Measurements from ENCODE around the gene FMN2.

FMN2 gene

GRCh38 chr1:240462277-240462676, 370.6 kb downstream of the FMN2 start:
- DNase-seq: no peak

GRCh38 chr1:240462766-240463395, 371.2 kb downstream of the FMN2 start:
- DNase-seq: no peak

- DNase-seq: no peak
These were observed 372.4 kb downstream of the FMN2 start for GRCh38 chr1:240464099-240464498.

- DNase-seq: no peak
These were observed 373.9 kb downstream of the FMN2 start for GRCh38 chr1:240465531-240465940.

- no peak for DNase-seq
These were observed 374.8 kb downstream of the FMN2 start for GRCh38 chr1:240466509-240466908.

- no peak for DNase-seq
These were observed 376.2 kb downstream of the FMN2 start for GRCh38 chr1:240467895-240468294.

GRCh38 chr1:240468656-240469055, 377.0 kb downstream of the FMN2 start:
- no peak for DNase-seq

GRCh38 chr1:240474133-240474614, 382.5 kb downstream of the FMN2 start:
- no peak for DNase-seq

- no peak for DNase-seq
These were observed 384.1 kb downstream of the FMN2 start for GRCh38 chr1:240475832-240476231.

GRCh38 chr1:240478536-240478935, 386.9 kb downstream of the FMN2 start:
- DNase-seq: no peak

- DNase-seq: no peak
These were observed 393.2 kb downstream of the FMN2 start for GRCh38 chr1:240484804-240485443.

GRCh38 chr1:240486611-240487010, 394.9 kb downstream of the FMN2 start:
- no peak for DNase-seq

GRCh38 chr1:240487493-240487892, 395.8 kb downstream of the FMN2 start:
- no peak for DNase-seq

GRCh38 chr1:240491156-240491555, 399.5 kb downstream of the FMN2 start:
- no peak for DNase-seq

- DNase-seq: no peak
These were observed 400.1 kb downstream of the FMN2 start for GRCh38 chr1:240491796-240492195.

GRCh38 chr1:240492832-240493440, 401.3 kb downstream of the FMN2 start:
- DNase-seq: peak in 1 of 2 donors; percentile 10

- no peak for DNase-seq
These were observed 403.9 kb downstream of the FMN2 start for GRCh38 chr1:240495601-240496000.

- DNase-seq: no peak
These were observed 404.7 kb downstream of the FMN2 start for GRCh38 chr1:240496356-240496755.

- no peak for DNase-seq
These were observed 405.3 kb downstream of the FMN2 start for GRCh38 chr1:240496941-240497340.

- no peak for DNase-seq
These were observed 406.2 kb downstream of the FMN2 start for GRCh38 chr1:240497908-240498307.

- DNase-seq: no peak
These were observed 406.7 kb downstream of the FMN2 start for GRCh38 chr1:240498335-240498734.

GRCh38 chr1:240499012-240499411, 407.3 kb downstream of the FMN2 start:
- no peak for DNase-seq

GRCh38 chr1:240500647-240501046, 409.0 kb downstream of the FMN2 start:
- no peak for DNase-seq

GRCh38 chr1:240501115-240501514, 409.4 kb downstream of the FMN2 start:
- no peak for DNase-seq

All from stimulated activated CD4-positive, alpha-beta T cell treated with anti-CD3 and anti-CD28 coated beads, Interleukin-2, amount 100 ng/mL, for 24 hours (primary cell).